ENCODE measurements around the gene UBL7.
A peak's percentile ranks its signal among the peaks of the same experiment; 100 is the strongest.

Gene UBL7

GRCh38 chr15:74441248-74441941, 19.6 kb downstream of the UBL7 start:
- no peak for DNase-seq (ENCODE audit: low read depth in 2 of 2)

DNA sequence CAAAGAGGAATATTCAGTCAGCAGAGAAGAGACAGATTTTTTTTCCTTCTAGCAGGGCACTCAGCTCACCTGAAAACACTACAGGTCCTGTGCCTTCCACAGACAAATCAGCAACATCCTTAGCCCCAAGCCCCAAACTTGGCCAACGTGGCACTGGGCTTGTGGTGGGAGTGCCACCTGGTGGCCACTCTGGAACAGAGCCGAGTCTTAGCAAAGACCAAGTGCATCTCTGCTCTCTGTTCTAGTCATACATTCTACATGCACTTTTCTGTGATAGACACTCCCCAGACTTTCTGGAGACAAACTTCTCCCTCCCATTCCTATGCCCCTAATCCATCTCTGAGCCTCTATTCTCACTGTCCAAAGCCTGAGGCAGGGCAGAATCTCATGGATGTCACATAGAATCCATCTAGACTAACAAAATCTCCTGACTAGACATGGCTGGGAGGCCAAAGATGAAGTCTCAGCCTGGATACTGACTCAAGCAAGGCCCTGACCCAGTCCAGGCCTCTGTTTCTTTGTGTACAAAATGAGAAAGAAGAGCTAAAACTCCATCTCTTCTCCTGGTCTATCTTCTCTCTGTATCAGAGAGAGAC, 22.1 kb downstream of the UBL7 start:
- DNase-seq (ENCODE audit: low read depth in 2 of 2): peak; percentile 64 to 65

DNA sequence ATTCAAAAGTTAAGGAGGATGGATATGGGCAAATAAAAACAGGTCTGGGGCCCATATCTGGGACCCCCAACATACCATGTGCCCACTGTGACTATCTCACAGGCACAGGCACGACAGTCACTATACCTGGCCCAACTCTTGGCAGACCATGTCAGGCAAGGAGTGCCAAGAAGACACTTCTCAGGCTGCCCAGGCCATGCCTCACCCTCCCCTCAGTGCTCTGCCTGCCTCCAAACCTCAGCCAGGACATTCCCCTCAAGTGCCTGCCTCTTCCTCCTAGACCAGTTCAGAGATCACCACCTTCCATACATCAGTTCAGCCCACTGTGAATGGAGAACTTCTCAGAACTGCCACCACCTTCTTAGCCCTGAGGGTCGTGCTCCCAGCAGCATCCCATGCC, 22.8 kb downstream of the UBL7 start:
- DNase-seq (ENCODE audit: low read depth in 2 of 2): no peak

DNA sequence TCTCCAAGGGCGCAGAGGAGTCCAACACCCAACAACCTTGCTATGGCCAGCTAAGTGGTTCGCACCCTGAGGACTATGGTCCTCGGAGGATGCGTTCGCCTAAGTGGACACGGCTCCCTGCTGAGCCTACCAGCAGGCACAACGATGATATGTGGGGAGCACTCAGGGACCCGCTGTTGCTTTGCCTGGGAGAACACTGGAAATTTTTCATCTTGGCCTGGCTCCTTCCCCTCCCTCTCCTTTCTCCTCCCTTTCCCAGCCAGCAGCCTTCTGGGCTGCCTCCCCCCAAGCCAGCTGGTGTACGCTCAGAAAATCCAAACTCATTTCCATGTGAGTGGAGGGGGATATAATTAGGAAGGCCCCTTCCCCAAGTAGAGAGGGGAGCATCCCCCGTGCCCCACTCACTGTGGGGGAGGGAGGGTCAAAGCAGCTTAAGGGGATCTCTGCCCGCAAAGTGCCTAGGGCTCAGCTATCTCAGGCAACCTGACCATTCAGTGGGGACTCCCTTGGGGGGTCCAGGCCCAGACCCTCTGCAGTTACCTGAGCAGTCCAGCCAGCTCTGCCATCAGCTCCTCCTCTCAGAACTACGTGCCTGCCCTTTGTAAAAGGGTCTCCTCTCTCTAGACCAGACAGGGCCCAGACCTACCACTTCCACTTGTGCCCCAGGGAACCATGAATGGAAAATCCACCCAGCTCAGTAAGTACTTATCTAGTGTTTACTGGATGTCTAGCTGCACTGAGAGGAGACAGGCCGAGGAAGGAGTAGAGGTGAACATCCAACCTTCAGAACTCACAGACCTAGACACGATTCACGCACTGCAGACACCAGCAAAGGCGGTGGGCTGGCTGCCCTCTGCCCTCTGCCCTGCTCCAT, 26.5 kb downstream of the UBL7 start:
- DNase-seq (ENCODE audit: low read depth in 2 of 2): no peak

GRCh38 chr15:74433592-74434262, 27.2 kb downstream of the UBL7 start, which contains the start of gene SEMA7A:
TSS of gene SEMA7A (minus strand) at chr15:74433958. CDS start at chr15:74433918, 40 bp downstream.
- DNase-seq (ENCODE audit: low read depth in 2 of 2): peak; percentile 63 to 72

DNA sequence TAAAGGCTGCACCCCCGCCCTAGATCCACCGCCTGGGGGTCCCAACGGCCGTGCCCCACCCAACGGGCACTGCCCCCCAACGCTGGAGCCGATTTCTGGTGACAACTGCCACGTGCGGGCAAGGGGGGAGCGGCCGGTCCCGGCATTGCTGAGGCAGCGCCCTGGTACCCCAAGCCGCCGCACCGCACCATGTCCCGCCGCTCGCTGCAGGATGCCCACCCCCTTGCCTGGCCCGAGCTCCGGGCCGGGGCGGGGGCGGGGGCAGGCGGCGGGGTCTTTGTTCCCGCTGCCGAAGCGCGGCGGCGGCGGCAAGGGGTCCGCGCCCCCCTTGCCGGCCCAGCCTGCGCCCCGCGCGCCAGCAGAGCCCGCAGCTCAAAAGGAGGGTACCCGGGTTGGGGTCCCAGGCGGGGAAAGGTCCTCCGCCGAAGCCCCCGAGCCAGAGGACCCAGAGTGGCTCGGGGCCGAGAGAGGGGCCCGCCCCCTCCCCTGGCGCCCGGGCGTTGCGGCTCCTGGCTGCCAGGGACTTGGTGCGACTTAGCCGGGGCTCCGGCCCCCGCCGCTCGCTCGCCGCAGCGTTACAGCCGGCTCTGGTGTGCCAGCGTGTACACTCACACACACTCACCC, 27.9 kb downstream of the UBL7 start:
- DNase-seq (ENCODE audit: low read depth in 2 of 2): no peak

DNA sequence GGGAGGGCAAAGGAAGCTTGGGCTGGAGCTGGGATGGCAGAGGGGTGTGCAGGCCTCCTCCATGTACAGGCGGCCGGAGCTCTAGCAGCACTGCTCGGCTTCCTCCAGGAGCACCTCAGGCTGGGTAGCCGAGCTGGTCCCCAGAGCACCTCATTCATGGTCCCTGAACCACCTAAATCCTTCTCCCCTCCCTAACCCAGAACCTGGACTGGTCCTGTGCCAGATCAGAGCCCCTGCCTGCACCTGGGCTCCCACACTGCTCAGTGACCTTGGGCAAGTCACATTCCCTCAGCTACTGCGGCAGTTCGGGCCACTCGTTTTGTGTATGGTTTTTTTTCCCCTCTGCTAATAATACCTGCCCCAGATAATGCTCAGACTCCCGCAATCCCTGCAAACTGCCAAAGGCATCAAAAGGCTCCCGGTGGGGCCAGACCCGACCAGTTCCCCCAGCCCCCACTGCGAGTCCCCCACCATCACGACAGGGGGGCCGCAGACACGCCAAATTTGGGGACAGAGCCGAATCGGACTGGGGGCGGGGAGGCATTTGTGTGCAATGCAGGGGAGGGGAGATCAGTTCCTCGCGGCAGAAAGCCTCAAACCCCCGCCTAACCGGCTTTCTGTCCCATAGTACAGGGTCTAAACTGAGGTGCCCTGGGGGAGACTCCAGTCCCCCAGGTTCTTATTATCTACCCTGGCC, 28.5 kb downstream of the UBL7 start:
- no peak for DNase-seq (ENCODE audit: low read depth in 2 of 2)

- DNase-seq (ENCODE audit: low read depth in 2 of 2): no peak
Observed at GRCh38 chr15:74431645-74432044, 29.3 kb downstream of the UBL7 start.

DNA sequence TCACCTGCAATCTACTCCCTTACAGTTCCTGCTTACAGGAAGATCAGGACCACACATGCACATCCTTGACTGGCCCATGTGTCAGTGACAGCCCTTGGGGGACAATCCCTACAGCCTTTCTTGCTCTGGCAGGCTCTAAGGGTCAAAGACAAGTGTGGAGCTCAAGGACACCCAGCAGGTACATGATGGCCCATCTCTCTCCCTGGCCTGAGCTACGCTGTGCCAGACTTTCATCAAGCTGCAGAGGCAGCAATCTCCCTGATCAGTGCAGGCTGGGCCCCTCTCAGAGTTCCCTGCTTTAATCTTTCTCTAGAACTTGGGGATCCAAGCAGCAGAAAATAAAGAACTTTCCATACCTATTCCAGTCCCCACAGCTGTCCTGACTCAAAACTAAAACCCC, 29.8 kb downstream of the UBL7 start:
- DNase-seq (ENCODE audit: low read depth in 2 of 2): no peak

GRCh38 chr15:74430510-74430951, 30.4 kb downstream of the UBL7 start:
- no peak for DNase-seq (ENCODE audit: low read depth in 2 of 2)

DNA sequence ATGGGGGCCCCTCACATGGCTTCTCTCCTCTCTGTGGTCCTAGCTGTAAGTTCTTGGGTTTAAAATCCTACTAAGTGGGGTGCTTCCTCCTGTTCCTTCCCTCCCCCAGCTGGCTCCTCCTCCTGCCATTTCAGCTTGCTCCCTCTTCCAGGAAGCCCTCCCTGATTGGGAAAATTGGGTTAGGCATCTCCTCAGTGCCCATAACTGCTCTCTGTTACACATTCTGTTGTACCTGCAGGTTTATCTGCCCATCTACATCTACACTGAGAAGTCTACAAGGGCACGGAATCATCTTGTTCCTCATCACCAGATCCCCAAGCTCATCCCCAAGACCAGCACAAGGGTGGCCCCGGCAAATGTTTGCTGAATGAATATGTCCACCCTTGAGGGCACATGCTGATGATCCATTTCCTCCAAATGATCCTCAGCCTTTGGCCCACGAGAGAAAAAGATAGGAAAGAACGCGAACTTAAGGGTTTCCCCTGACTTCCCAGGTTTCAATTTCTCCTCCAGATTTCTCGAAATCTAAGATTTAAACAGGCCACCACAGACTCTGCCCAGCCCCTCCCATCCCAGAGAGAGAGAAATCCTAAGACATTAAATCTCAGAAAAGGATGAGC, 31.1 kb downstream of the UBL7 start:
- DNase-seq (ENCODE audit: low read depth in 2 of 2): no peak

DNA sequence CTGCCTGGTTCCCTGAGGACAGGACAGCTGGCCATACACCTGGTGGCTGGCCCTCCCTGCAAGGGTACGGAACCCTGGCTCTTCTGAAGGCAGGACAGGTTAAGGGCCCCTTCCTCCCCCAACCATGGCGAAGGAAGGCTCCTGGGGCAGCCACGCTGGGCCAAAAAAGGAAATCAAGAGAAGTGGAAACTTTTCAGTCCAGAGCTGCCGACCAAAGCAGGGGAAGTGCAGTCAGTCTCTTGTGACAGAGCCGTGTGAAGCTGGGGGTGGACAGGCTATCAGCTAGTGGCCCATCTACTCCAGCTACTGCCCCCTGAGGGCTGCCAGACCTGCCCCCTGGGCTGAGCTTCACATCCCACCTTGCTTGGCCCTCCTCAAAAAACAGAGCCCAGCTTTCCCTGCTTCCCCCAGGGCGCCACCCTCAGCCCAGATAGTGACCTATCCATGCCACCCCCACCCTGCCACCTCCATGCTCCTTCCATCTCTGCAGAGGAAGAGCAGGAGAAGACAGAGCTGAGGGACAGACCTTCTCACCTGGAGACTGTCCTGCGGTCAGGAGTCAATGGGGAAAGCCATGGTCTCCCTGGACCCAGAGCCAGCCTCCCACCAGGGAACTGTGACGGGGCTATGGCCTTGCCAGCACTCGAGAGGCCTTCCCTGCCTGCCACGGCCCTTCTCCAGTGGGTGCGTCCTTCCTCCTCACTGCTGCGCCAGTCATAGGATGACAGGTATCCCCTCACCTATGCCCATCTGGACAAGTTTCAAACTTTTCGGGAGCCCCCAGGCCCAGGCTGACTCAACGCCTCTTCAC, 31.8 kb downstream of the UBL7 start:
- no peak for DNase-seq (ENCODE audit: low read depth in 2 of 2)

- DNase-seq (ENCODE audit: low read depth in 2 of 2): no peak
Observed at GRCh38 chr15:74428442-74428787, 32.5 kb downstream of the UBL7 start.

DNA sequence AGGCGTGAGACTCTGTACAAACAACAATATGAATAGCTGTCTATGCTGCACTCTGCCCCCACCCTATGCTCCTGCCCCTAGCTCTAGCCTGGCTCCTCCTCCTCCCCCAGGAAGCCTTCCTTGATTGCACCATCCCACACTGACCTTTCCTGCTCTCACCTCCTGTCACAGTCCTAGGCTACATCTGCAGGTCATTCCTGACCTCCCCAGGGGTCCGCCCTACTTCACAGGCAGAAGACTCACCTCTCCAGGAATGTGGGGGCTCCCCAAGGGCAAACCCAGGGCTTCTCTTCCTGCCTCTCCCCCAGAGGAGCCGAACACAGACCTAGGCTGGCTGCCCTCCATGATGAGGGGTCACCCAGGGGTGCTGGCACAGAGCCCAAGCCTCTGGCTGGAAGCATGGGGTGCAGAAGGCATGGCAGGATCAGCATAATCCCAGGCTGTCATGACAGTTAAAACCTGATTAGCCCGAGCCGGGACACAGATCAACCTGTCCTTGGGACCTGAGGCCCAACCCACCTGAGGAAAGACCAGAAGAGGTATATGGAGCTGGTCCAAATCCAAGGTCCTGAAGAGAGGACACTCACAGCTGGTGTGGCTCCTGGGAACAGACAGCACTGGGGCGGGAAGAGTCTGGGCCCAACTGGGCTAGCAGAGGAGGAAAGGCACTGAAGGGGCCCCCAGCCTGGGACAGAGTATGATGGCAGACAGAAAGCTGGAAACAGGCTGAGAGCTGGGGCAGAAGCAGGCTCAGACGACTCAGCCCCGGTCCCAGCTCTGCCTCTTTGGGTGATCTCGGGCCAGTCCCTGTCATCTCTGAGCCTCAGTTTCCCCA, 33.1 kb downstream of the UBL7 start:
- DNase-seq (ENCODE audit: low read depth in 2 of 2): no peak

DNA sequence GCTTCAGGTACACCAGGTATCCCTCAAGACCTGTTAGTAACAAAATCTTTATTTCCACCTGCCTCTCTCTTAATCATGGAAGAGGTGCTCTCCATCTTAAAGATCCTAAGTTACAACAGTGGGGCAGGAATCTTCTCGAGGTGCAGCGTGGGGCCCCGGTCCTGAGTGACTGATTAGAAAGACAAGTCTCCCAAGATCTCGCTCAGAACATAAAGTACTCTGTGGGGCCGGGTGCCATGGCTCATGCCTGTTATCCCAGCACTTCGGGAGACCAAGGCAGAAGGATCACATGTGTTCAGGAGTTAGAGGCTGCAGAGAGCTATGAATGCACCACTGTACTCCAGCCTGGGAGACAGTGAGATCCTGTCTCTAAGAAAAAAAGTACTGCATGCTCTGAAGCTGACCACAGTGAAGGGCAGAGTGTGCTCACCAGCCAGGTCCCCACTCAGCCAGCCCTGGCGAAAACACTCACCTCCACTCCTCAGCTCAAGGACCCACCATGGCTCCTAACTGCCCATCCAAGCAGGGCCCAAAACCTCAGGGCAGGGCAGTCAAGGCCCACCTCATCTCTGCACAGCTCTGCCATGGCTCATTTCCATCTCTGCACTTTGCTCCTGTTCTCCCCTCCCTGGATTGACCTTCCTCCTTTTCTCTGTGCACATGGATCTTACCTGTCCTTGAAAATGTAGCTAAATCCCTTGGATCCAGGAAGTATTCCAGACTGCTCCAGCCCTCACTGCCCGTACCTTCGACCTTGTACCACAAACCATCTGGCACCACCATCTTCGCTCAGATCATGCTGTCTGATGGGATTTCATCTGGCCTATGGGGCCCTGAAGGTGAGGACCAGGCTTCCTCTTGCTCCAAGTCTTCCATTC, 34.3 kb downstream of the UBL7 start:
- no peak for DNase-seq (ENCODE audit: low read depth in 2 of 2)

DNA sequence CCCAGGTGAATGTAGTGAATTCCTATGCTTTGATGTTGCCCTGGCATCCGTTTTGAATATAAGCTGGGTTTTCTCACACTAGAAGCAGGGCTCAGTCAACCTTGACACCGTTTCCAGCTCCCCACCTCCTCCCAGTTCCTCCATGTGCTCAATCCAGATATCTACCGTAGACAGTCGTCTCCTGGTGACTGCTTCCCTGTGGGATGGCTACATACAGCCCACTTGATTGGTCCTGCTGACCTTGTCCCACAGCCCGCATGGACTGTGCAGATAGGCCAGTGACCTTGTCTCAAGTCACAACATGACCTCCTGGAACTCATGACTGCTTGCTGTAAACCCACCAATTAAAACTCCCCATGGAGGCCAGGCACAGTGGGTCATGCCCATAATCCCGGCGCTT, 35.3 kb downstream of the UBL7 start:
- DNase-seq (ENCODE audit: low read depth in 2 of 2): no peak

GRCh38 chr15:74424901-74425528, 35.9 kb downstream of the UBL7 start:
- DNase-seq (ENCODE audit: low read depth in 2 of 2): no peak

All from activated CD4-positive, alpha-beta T cell treated with anti-CD3 and anti-CD28 coated beads for 24 hours (primary cell).